H1 (cell line): ENCODE measurements around the gene YEATS4. TPM values are rescaled to one million over a fixed set of nuclear protein-coding genes. Genes with fewer than 3 reads are reported as not detected.

Experiments
- CTCF ChIA-PET: fragments of 300-600 bp; sonication (Branson Sonifier 250); formaldehyde crosslinking; loops from one replicate; lab custom pipeline; 2021; ENCODE audit not compliant: partially characterized antibody; lab: Charles Lee
- POLR2A ChIA-PET: fragments of 300-600 bp; sonication (Branson Sonifier 250); formaldehyde crosslinking; loops from one replicate; lab custom pipeline; 2021; ENCODE audit warnings: inconsistent platforms; ENCODE audit not compliant: partially characterized antibody; lab: Charles Lee
- DNase-seq, 2 experiments: peaks; one replicate each; pipeline versions ENCODE4 v3.0.0 to v3.0.0-alpha.2; 2010 to 2022; ENCODE audit warnings: low spot score in 2 of 2, low read depth in 1 of 2, mixed read lengths in 1 of 2
- FAIRE-seq: peaks from 2 replicates; lab custom pipeline; 2011; peaks lifted over from hg19 to GRCh38; lab: Jason Lieb, UNC
- H2AFZ ChIP-seq: 2 replicates; pipeline ENCODE4 v1.8.1; 2012; ENCODE audit warnings: low read length, inconsistent platforms
- H2AK5ac ChIP-seq: 2 replicates; pipeline ENCODE4 v1.6.1; 2013; ENCODE audit warnings: low read depth, low read length
- H2BK120ac ChIP-seq: replicated peaks from 2 replicates; pipeline ENCODE3; 2013; ENCODE audit warnings: low read depth, low read length, inconsistent platforms
- H2BK12ac ChIP-seq: 2 replicates; pipeline ENCODE4 v1.6.1; 2013; ENCODE audit warnings: low read depth, low read length
- H2BK15ac ChIP-seq: 2 replicates; pipeline ENCODE4 v1.6.1; 2013; ENCODE audit warnings: low read length
- H2BK20ac ChIP-seq: 2 replicates; pipeline ENCODE4 v1.6.1; 2013; ENCODE audit warnings: low read length
- H2BK5ac ChIP-seq: 2 replicates; pipeline ENCODE4 v1.6.1; 2013; ENCODE audit warnings: low read depth, low read length
- H3K14ac ChIP-seq: 2 replicates; pipeline ENCODE4 v1.6.1; 2013; ENCODE audit warnings: inconsistent platforms; ENCODE audit not compliant: insufficient read length
- H3K18ac ChIP-seq: 2 replicates; pipeline ENCODE4 v1.6.1; 2013; ENCODE audit warnings: low read length; ENCODE audit errors: extremely low read depth
- H3K23ac ChIP-seq: 2 replicates; pipeline ENCODE4 v1.6.1; 2013; ENCODE audit warnings: inconsistent platforms; ENCODE audit not compliant: insufficient read length
- H3K23me2 ChIP-seq: 2 replicates; pipeline ENCODE4 v1.6.1; 2013; ENCODE audit warnings: low read depth, low read length
- H3K27ac ChIP-seq: 2 replicates; pipeline ENCODE4 v1.6.1; 2011; ENCODE audit warnings: low read depth, low read length, inconsistent platforms
- H3K27me3 ChIP-seq, 4 experiments: replicated peaks in 1 of 4; 1 replicate in 1 of 4; 2 replicates in 3 of 4; pipeline versions ENCODE4 v1.6.1 to v1.8.1; 2011 to 2013; ENCODE audit warnings: low read length in 3 of 4, mild to moderate bottlenecking in 3 of 4, inconsistent platforms in 2 of 4, mixed read lengths in 2 of 4, moderate library complexity in 1 of 4; ENCODE audit not compliant: control insufficient read depth in 3 of 4, insufficient read depth in 3 of 4; ENCODE audit errors: extremely low read depth in 1 of 4
- H3K36me3 ChIP-seq, 4 experiments: 2 replicates each; pipeline versions ENCODE4 v1.6.1 to v1.8.1; 2011 to 2013; ENCODE audit warnings: mild to moderate bottlenecking in 4 of 4, low read length in 3 of 4, moderate library complexity in 2 of 4, control low read depth in 1 of 4, inconsistent platforms in 1 of 4; ENCODE audit not compliant: insufficient read depth in 4 of 4, control insufficient read depth in 2 of 4
- H3K4ac ChIP-seq: replicated peaks from 2 replicates; pipeline ENCODE3; 2013; ENCODE audit warnings: low read length, low read depth, mixed read lengths, inconsistent platforms; ENCODE audit not compliant: insufficient read length
- H3K4me1 ChIP-seq, 4 experiments: replicated peaks in 1 of 4; 1 replicate in 1 of 4; 2 replicates in 3 of 4; pipeline versions ENCODE4 v1.6.1 to v1.8.1; 2011 to 2013; ENCODE audit warnings: low read length in 3 of 4, inconsistent platforms in 2 of 4, mixed read lengths in 1 of 4; ENCODE audit not compliant: insufficient read depth in 4 of 4, control insufficient read depth in 3 of 4
- H3K4me2 ChIP-seq, 2 experiments: 2 replicates each; pipeline versions ENCODE4 v1.6.1 to v1.8.1; 2011 to 2013; ENCODE audit warnings: low read depth in 2 of 2, low read length in 2 of 2, control low read depth in 1 of 2, inconsistent platforms in 1 of 2, mild to moderate bottlenecking in 1 of 2; ENCODE audit not compliant: insufficient read depth in 1 of 2
- H3K4me3 ChIP-seq, 4 experiments: fragments of 200-600, 300-600 bp in 1 of 4; sonication (generic), shearing (Covaris generic), sonication (Bioruptor Twin) in 1 of 4; 2 replicates each; pipeline versions ENCODE4 v1.5.1 to v1.8.1; 2011 to 2016; ENCODE audit warnings: low read length in 4 of 4, low read depth in 3 of 4, control low read depth in 2 of 4, inconsistent platforms in 2 of 4, mild to moderate bottlenecking in 2 of 4, mixed read lengths in 1 of 4, moderate library complexity in 1 of 4; ENCODE audit not compliant: insufficient read depth in 2 of 4; ENCODE audit errors: extremely low read depth in 1 of 4
- H3K56ac ChIP-seq: replicated peaks from 2 replicates; pipeline ENCODE3; 2013; ENCODE audit warnings: low read depth, mild to moderate bottlenecking, mixed read lengths, low read length, inconsistent platforms; ENCODE audit not compliant: insufficient read length
- H3K79me1 ChIP-seq: 2 replicates; pipeline ENCODE4 v1.6.1; 2013; ENCODE audit warnings: low read depth, low read length, control low read depth
- H3K79me2 ChIP-seq, 2 experiments: 2 replicates each; pipeline versions ENCODE4 v1.6.1 to v1.8.1; 2012 to 2013; ENCODE audit warnings: low read length in 2 of 2, mild to moderate bottlenecking in 2 of 2, inconsistent platforms in 1 of 2; ENCODE audit not compliant: insufficient read depth in 2 of 2, control insufficient read depth in 1 of 2
- H3K9ac ChIP-seq, 4 experiments: replicated peaks in 1 of 4; 1 replicate in 1 of 4; 2 replicates in 3 of 4; pipeline versions ENCODE4 v1.6.1 to v1.8.1; 2011 to 2013; ENCODE audit warnings: low read depth in 3 of 4, low read length in 3 of 4, control low read depth in 2 of 4, mild to moderate bottlenecking in 2 of 4, moderate library complexity in 2 of 4, inconsistent platforms in 1 of 4; ENCODE audit errors: extremely low read depth in 1 of 4
- H3K9me3 ChIP-seq, 2 experiments: 2 replicates each; pipeline versions ENCODE4 v1.6.1 to v1.8.1; 2012 to 2013; ENCODE audit warnings: mild to moderate bottlenecking in 2 of 2, moderate library complexity in 2 of 2, control low read depth in 1 of 2, inconsistent platforms in 1 of 2, low read depth in 1 of 2, low read length in 1 of 2, mixed read lengths in 1 of 2; ENCODE audit not compliant: insufficient read depth in 2 of 2
- H4K20me1 ChIP-seq, 2 experiments: replicated peaks in 1 of 2; 2 replicates each; pipeline versions ENCODE3 to v1.8.1; 2011 to 2013; ENCODE audit warnings: inconsistent platforms in 2 of 2, low read length in 2 of 2, mild to moderate bottlenecking in 1 of 2; ENCODE audit not compliant: insufficient read depth in 2 of 2, control insufficient read depth in 1 of 2
- H4K5ac ChIP-seq: 2 replicates; pipeline ENCODE4 v1.6.1; 2013; ENCODE audit warnings: low read length, low read depth, mixed read lengths, inconsistent platforms; ENCODE audit not compliant: insufficient read length
- H4K8ac ChIP-seq: 2 replicates; pipeline ENCODE4 v1.8.0; 2013; ENCODE audit warnings: mild to moderate bottlenecking, moderate library complexity, low read length, inconsistent platforms; ENCODE audit not compliant: insufficient read depth; ENCODE audit errors: extremely low read depth
- H4K91ac ChIP-seq: replicated peaks from 2 replicates; pipeline ENCODE3; 2013; ENCODE audit warnings: low read length, mixed read lengths, inconsistent platforms; ENCODE audit not compliant: insufficient read length
- EGR1 ChIP-seq: IDR thresholded peaks from 2 replicates; pipeline ENCODE4 v1.6.1; 2011; ENCODE audit warnings: low read depth, low read length, borderline replicate concordance
- KDM5A ChIP-seq: fragments of 200-600 bp; IDR thresholded peaks from 2 replicates; pipeline ENCODE4 v1.7.1; 2012; ENCODE audit warnings: mild to moderate bottlenecking, low read length, inconsistent platforms, mixed read lengths
- WGBS, 2 experiments: shearing (Covaris generic) in 1 of 2; methylation state at CpG; one replicate each; pipeline versions ENCODE4 v1.1.6 to v1.1.7; 2013 to 2015; ENCODE audit warnings: low lambda C conversion rate in 2 of 2, mixed read lengths in 2 of 2, inconsistent platforms in 1 of 2, low coverage in 1 of 2, missing lambda C conversion rate in 1 of 2; ENCODE audit not compliant: insufficient replicate concordance in 2 of 2, insufficient coverage in 1 of 2, insufficient read length in 1 of 2; ENCODE audit errors: extremely low coverage in 1 of 2, missing lambda C conversion rate in 1 of 2; 5-methylcytosine and 5-hydroxymethylcytosine counted together
- polyA plus RNA-seq, 7 experiments: library from polyadenylated mRNA; depleted of rRNA in 3 of 7; stranded (reverse) in 5 of 7; unstranded in 2 of 7; fragments of >200 nt in 5 of 7; fragments of 200-250 nt in 2 of 7; gene quantifications; 1 replicate in 5 of 7; 2 replicates in 1 of 7; 4 replicates in 1 of 7; pipeline versions ENCODE4 v1.2.1 to v1.2.3, GENCODE V29; 2011 to 2013; ENCODE audit warnings: missing spikeins in 2 of 7, mixed read lengths in 2 of 7
- total RNA-seq: library from RNA; stranded (reverse); fragmentation: NEBNext Ultra II Directional; extraction: Animal tissue kit (Norgen Biotek cat#: 25700); gene quantifications from 2 replicates; pipeline ENCODE4 v1.2.1, GENCODE V29; 2021

The YEATS4 gene
- total and polyA plus RNA-seq, 2 of the 8 experiments (the other 6 are each of a cell fraction or from before 2014, with no cell fraction given), result 25.7 to 32.5 TPM

GRCh38 chr12:69405566-69405865, 46.0 kb downstream of the YEATS4 start:
- Histone ChIP-seq H3K23me2 (no peaks in the 10 kb centered on the region), H3K4me3 (no peak overlapping the region), H2BK5ac (no peak overlapping the region)
- no peak for FAIRE-seq
- CTCF ChIA-PET, result no interaction called here
- TF ChIP-seq KDM5A (no peak), EGR1 (no peak)
- TF ChIP-seq, all 59 proteins: peak for 0
- H3K23ac ChIP-seq, result no peak overlapping the region
- H3K79me1 ChIP-seq, result no peaks in the 10 kb centered on the region
- no peak overlapping the region for H2AK5ac ChIP-seq
- H3K27me3 ChIP-seq, result no peaks in the 10 kb centered on the region
- 91% methylated on average over 4 of the region's 4 CpGs; no CpG with 5 or more reads in 1 of the 2 experiments for WGBS, 2 experiments
- no peak overlapping the region for H2BK12ac ChIP-seq
- no peak overlapping the region for H3K18ac ChIP-seq
- no peak overlapping the region for H3K4me2 ChIP-seq
- no peak overlapping the region for H3K14ac ChIP-seq
- DNase-seq, result no peak
- no peaks in the 10 kb centered on the region for H3K79me2 ChIP-seq
- H3K4me1 ChIP-seq, result no peaks in the 10 kb centered on the region
- H3K27ac ChIP-seq, result no peak overlapping the region
- H3K4ac ChIP-seq, result no peak overlapping the region
- no peak overlapping the region for H2BK15ac ChIP-seq
- no peak overlapping the region for H4K91ac ChIP-seq
- no peaks in the 10 kb centered on the region for H3K9me3 ChIP-seq
- H3K9ac ChIP-seq, result no peak overlapping the region
- H2BK120ac ChIP-seq, result no peak overlapping the region
- H2BK20ac ChIP-seq, result no peak overlapping the region
- no peak overlapping the region for H4K5ac ChIP-seq
- no peak overlapping the region for H2AFZ ChIP-seq
- H3K56ac ChIP-seq, result no peak overlapping the region
- H4K8ac ChIP-seq, result no peak overlapping the region
- no peaks in the 10 kb centered on the region for H4K20me1 ChIP-seq
- POLR2A ChIA-PET, result no interaction called here
- H3K36me3 ChIP-seq, result no peaks in the 10 kb centered on the region
